Dermis microvascular lymphatic vessel endothelial cell (primary cell): ENCODE results near the gene PDYN. TPM values are rescaled to one million over a fixed set of nuclear protein-coding genes. Genes with fewer than 3 reads are reported as not detected.

Experiments used
- DNase-seq, 2 donors: peaks; one replicate each; pipeline versions ENCODE4 v3.0.0 to v3.0.0-alpha.2; 2010; ENCODE audit warnings: low read depth in 2 of 2
- total RNA-seq: library from RNA; depleted of rRNA; stranded (reverse); fragments of >200 nt; gene quantifications from 2 replicates; pipeline ENCODE4 v1.2.1, GENCODE V29; 2014

The PDYN gene
- total RNA-seq, 1 donor from 2014 or later: not detected

DNA sequence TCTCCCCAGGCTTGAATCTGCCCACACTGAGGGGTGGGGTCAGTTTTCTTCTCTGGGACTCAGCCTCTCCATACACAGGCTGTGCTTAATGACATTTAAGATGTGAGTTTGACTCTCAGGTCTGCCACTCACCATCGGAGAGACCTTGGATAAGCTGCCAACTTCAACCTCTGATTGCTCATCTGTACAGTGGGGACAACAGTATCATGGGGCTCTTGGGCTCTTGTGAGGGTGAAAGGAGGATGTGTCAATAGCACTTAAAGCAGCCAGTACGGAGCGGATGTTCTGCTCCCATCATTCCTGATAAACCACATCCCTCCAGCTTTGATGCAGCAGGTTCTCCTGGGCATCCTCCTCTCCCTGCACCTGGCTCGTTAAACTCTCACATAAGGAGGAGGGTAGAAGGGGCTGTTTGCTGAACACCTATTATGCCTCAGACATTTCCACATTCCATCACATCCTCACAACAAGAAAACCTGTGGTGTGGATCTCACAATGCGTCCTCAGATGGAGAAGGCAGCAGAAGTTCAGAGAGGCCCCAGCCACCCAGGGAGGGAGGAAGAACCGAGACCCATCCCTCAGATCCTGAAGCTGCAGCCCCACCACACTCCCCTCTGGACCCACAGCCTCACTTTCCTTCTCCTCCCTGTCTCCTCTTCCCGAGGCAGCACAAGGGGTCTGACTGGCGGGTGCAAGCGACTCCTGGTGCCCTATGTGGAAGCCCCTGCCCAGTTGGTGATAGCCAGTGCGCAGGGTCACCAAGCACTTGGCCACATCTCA lies 1.9 kb upstream of the PDYN start:
- DNase-seq: no peak

DNA sequence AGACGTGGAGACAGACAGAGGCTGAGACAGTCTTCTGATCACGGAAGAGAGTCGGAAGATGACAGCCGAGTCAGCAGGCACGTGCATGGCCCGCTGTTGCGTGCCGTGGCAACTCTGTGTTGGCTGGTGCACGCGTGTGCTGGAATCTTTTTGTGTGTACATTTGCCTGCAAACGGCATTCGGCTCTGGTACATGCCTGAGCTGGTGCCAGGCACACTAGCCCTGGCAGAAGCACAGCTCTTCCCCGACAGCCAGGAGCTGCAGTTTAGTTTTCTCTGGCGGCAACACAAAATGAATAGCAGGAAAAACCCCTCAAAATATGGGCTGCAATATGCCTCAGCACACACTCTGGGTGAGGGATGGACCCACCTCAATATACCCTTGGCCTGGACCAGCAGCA lies 769 bp upstream of the PDYN start:
- DNase-seq: no peak

DNA sequence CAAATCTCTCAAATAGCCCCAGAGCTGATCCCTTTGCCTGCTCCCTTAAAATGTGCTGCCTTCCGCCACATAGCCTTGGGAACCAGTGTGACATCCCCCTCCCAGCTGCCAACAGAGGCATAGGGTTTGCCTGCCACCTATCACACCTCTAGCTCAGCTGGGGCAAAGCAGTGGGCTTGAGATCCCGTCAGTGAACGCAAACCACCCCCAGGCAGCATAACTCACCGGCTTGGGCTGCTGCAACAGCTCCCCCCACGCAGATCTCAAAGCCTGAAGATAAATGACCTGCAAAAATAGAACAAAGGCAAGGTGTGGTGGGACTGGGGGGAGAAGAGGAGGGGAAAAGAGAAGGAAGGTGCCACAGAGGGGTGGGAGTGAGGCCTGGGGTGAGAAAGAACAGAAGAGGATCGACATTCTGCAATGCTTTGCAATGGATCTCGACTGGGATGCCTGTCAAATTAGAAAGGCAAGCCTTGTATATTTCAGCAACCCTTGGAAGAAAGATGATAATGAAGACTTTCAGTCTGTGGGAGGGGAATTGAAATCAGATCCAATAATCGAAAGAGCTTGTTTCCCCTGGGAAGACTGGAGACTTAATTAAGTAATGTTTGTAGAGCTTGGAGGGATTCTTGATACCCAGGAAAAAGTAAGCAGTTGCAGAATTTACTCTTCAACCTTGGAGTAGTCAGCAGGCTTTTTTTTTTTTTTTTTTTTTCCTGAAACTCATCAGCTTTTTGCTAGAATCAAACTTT lies 1.3 kb downstream of the PDYN start:
- no peak for DNase-seq

DNA sequence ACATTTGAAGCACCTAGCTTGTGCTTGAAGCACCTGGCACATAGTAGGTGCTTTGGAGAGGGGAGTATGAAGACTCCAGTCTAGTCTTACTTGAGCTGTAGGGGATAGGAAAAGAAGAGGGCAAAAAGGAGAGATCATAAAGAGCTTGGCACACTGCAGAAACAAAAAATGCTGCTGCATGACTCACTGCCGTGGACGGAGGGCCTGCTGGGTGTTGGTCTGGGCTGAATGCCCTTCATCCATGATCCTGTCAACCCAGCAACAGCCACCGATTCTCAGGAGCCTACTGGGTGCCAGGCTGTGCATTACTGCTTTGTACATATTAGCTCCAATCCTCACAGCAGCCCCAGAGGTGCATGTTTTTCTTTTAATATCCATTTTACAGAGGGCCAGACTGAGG lies 6.0 kb downstream of the PDYN start:
- peak in 1 of 2 donors; percentile 6 for DNase-seq

DNA sequence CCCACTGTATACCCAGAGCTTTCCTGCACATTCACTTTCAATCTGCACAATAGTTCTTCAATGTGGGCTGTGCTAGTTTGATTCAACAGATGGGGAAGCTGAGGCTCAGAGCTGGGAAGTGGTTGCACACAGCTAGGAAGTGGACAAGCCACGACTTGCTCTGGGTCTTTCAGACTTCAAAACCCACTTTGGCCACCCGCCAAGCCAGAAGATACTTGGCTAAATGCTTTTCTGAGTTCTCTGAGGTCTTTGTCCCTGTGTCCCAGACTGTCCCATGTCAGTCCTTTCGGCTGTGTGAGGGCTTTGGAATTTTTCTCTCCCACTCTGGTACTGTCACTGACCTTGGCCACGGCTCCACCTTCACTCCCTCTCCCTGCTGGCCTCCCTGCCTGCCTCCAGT lies 10.6 kb downstream of the PDYN start:
- no peak for DNase-seq

DNA sequence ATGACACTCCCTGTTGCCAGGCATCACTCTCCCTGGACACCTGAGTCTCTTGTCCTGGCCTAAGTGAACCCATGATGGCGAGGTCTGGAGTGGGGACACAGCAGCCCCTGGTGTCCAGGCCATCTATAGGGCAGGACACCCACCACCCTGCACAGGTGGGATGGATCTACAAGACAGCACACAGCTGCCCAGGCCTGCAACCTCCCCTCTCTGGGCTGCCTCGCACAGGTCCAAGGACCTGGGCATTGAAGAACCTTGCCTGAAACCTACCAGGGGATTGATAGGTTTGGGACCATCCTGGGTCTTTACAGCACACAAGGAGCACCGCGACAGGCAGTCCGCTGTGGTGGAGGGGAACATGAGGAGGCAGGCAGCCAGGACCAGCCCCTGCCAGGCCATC lies 11.2 kb downstream of the PDYN start:
- DNase-seq: no peak

DNA sequence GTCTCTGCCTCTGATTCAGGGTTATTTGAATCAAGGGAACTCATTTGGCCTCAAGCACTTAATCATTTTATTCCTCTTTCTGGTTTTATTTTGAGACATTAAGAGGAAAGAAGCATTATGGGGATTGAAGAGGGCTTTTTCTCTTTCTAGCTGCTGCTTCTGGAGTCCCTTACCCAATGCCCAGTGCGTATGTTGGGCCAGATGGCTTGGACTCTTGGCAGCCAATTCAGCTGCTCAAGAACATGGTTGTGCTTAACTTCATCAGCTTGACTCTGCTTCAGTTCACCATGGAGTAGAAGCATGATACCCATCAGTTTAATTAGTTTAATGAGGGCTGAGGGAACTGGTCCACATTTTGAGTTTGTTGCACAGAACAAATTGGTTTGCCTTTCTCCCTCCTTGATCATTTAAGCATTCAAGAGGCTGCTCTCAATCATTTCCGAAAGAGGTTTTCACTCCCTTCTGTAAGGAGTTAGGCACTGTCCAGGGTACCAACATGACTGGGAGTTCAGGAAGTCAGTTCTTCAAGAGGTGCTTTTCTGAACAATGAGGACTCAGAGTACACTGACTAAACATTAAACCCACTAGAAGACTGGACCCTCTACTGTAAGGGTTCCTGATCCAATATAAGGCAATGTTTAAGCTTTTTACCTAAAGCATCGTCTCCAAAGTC lies 14.6 kb downstream of the PDYN start:
- no peak for DNase-seq

DNA sequence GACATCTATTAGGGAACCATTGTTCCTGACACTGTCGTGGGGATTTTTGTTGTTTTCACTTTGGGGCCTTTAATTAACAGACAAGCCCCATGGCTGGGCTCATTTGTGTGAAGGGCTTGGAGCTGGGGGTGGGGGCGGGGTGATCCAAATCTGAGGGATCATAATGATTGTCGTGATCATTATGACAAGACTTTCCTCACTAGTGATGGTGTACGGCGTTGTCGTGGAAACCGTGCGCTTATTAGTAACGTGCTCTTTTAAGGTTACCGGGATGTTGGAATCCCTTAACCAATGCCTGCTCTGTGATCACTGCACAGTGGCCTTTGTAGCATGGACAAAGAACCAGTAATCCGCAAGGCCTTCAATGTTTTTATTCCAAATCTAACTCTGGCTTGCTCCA lies 18.6 kb downstream of the PDYN start:
- DNase-seq: no peak

DNA sequence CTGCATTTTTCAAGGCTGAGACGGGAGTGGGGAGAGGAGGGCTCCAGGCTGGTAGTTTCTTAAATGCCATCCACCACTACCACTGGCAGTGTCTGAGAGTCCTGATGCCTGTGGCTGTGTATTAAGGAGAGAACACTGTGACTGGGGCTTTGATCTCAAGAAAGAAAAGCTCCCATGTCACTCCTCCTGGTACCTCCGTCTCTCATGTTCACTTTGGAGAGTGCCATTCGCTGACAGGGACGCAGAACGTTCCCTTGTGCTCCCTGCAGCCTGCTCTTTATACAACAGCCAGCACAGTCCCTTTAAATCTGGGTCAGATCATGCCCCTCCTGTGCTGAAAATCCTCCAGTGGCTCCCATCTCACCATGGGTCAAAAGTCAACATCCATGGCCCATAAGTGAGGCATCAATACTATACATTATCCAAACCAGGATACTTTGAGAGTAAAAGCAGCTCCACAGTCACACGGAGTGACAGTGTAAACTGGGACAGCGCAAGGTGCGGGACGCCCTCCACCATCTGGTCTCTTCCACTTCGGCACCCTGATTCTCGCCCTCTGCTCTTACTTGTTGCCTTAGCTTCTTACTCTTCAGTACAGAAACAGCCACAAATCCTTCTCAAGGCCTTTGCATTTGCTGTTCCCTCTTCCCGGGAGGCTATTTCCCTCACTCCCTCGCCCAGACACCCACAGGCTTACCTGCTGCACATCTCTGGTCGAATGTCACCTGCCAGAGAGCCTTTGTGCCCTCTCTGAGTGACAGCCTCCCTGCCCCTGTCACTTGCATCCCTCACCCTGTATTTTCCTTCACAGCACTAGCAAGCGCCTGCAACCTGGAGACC lies 20.0 kb downstream of the PDYN start:
- no peak for DNase-seq

DNA sequence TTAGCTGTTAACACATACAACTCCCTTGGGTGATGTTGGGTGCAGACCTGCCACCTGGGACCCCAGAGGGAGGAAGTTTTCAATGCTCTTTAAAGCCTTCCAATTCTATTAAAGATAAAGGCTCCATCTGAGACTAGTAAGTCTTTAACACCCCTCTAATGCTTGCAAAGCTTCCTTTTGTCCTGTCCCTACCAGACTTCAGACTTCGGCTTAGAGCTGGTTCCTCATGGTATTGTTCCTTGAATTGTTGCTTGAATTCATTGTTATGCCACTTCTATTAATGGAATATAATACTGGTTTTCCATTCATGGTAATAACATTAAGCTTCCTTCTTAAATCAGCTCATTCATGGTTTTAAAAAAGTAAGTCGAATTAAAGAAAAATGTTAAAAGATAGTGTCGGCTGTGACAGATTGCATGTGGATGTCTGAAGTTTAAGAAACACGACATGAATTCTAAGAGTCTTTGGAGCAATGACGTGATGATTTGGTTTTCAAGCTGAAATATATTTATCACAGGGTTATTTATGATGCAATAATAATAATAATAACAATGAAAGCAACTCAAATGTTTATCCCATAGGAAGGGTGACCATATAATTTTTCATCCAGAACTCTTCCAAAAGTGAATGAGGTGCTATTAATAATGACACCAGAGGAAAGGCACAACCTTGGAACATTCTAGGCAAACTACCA lies 21.8 kb downstream of the PDYN start:
- DNase-seq: no peak

DNA sequence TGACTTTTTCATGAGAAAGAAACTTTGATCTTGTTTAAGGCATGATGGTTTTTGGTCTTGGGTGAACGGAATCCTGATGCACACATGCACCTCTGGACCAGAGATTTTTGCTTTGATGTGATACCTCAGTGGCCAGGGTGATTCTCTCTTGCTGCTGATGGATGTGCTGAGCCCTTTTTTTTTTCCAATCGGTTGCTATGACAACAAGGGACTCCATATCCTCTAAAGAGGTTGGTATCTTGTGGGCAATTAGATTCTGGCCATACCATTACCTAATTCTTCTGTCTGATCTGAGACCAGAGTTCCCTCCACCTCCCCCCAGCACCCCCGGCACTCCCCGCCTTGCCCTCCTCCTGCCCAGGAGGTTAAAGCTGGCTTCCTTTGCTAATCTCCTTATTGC lies 24.9 kb downstream of the PDYN start:
- DNase-seq: no peak

DNA sequence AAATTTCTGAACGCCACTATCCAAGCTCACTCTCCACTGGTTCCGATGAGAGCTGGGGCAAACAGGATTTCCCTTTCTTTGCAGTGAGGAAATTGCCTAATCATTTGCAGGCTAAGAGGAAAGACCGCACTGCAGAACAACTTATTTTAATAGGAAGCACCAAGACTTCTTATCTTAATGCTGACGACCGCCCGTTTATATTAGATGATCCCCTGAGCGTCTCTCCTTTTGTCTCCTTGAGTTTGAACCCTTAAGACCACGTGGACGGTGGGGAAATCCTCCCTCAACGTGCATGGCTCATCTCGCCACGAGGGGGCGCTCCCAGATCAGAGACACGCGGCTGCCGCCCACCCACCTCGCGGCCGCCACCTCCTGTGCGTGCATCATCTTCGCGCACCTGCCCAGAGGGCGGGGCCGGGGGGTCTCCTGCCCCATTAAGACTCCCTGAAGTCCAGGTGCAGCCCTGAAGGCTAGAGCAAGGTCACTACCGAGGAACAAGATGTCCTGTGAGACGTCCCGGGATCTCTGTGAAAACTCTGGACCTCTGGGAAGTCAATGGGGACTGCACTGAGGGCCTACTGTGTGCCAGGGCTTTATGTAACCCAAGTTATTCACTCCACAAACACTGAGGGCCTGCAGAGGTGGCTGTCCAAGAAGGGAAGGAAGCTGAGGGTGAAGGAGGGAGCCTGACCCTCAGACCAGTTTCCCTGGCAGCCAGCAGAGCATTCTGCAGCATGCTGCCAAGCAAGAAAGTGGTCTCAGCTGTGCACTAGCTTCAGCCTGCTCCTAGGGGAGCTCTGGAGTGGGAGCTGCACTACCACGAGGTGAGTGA lies 28.1 kb downstream of the PDYN start:
- peak; percentile 11 to 62 for DNase-seq

DNA sequence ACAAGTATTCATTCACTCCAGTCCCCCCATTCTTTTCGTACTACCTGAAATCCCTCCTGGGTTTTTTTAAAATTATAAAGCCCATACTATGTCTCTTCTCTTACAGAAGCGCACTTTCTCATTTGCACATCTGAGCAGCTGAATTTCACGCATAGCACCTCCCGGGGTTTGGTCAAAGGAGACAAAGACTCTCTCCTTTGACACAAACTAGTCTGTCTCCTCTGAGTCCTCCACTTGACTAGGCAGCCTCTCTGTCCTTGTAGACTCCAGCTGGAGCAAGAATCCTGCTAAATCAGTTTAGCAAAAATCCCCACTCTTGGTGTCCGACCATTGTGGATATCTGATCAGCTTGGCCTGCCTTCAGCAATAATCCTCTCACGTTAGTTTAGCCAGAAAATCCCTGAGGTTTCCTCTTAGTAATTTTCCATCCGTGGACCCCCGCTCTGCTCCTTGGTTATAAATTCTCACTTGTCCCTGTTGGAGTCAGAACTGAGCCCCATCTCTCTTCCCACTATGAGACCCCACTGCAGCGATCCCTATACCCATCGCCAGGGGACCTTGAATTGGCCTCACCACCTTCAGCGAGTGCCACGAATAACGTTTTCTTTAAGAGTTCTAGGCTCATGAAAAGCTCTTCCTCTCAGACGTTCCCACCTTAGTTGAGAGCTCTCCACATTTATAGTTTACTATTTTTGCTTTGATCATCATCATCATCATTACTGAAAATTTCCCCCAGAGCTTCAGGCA lies 29.0 kb downstream of the PDYN start:
- DNase-seq: peak in 1 of 2 donors; percentile 9

DNA sequence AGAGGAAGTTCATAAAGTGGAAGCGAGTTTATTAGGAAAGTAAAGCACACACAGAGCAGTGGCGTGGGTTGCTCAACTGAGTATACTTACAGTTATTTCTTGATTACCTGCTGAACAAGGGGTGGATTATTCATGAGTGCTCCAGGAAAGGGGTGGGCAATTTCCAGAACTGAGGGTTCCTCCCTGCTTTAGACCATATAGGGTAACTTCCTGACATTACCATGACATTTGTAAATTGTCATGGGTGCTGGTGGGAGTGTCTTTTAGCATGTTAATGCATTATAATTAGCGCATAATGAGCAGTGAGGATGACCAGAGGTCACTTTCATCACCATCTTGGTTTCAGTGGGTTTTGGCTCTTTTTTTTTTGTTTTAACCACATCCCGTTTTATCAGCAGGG lies 29.8 kb downstream of the PDYN start:
- DNase-seq: no peak

DNA sequence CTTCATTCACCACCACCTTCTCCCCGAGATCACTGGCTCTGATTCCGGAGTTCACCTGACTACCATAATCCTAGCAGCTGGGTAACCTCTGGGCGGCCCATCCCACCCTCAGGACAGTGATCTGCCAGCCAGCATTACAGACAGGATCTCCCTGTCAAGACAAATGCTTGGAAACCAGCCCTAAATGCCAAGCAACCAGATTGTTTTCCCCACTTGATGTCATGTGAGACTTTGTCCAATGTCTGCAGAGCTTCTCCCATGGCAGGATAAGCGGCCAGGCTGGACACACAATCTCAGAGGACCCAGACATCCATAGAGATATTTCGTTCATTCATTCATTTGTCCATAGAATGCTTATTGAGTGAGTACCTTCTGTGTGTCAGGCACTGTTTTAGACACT lies 32.5 kb downstream of the PDYN start:
- DNase-seq: no peak

DNA sequence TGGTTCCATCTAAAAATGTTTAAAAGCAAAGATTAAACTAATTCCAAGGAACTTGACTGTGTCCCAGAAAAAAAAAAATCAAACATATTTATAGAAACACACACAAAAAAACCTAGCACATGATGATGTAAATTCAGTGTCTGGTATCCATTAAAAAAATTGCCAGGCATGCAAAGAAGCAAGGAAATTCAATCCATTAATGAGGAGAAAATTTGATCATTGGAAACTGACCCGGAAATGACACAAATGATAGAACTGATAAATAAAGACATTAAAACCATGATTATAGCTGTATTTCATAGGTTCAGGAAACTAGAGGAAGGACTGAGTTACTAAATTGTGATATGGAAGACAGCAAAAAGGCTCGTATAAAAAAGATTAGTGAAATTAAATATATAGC lies 34.7 kb downstream of the PDYN start:
- no peak for DNase-seq

DNA sequence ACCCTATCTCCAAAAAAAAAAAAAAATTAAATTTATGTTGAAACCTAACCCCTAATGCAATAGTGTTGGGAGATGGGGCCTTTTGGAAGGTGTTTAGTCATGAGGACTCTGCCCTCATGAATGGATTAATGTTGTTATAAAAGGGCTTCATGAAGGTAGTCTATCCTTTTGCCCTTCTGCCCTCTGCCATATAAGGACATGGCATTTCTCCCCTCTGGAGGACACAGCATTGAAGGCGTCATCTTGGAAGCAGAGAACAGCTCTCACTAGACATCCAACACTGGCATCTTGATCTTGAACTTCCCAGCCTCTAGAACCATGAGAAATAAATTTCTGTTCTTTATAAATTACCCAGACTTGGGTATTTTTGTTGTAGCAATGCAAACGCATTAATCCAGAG lies 35.4 kb downstream of the PDYN start:
- DNase-seq: no peak

DNA sequence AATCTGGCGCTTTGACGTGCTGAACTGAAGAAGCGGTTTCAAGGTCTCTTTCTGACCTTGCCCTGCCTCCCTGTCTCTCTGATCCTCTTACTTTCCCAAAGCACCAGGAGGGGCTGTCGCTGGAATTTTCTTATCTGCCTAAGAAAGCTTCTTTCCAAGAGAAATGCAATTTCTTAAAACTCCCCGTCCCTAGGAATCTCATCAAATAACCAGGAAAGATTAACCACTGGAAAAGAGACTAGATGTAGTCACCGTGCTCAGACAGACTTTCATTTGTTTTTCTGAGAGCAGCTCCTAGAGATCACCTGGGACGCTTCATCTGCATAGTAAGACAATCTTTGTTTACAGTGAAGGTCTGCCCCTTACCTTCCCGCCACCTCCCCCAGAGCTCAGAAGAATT lies 38.6 kb downstream of the PDYN start:
- no peak for DNase-seq

DNA sequence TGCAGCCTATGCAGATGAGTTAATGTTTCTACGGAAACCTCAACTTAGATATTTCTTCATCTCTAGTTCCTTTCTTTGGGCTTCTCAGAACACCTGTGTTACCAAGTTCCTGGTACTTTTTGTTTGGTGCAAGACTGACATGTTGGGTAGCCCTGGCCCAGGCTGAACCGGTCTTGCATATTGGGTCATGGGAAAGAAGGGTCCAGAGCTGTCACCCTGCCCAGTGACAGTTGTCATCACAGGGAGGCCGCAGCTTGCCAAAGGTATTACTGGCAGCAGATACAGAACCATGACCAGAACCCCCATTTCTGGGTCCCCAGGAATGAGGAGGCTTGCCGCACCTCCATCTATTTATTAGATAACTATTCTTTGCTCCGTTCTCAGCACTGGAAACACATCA lies 40.2 kb downstream of the PDYN start:
- no peak for DNase-seq
